BLaER1 treated with 17β-estradiol and CSF1 and Interleukin-3, amounts not matched to agents 10 nM and 100 nM (cell line): ENCODE data around the gene MMP25.
A peak's percentile ranks its signal among the peaks of the same experiment; 100 is the strongest.

ENCODE experiments used
- H3K27ac ChIP-seq, 11 experiments: shearing (Covaris generic); formaldehyde crosslinking; 2 replicates each; pipeline ENCODE4 v1.8.1; 2022
- H3K27me3 ChIP-seq, 11 experiments: shearing (Covaris generic); formaldehyde crosslinking; 2 replicates each; pipeline ENCODE4 v1.8.1; 2022
- H3K36me3 ChIP-seq, 11 experiments: shearing (Covaris generic); formaldehyde crosslinking; 2 replicates each; pipeline ENCODE4 v1.8.1; 2022
- H3K4me1 ChIP-seq, 10 experiments: shearing (Covaris generic); formaldehyde crosslinking; 2 replicates each; pipeline ENCODE4 v1.8.1; 2022
- H3K4me2 ChIP-seq, 11 experiments: shearing (Covaris generic); formaldehyde crosslinking; 2 replicates each; pipeline ENCODE4 v1.8.1; 2022
- H3K4me3 ChIP-seq, 10 experiments: shearing (Covaris generic); formaldehyde crosslinking; 2 replicates each; pipeline ENCODE4 v1.8.1; 2022
- H3K9ac ChIP-seq, 11 experiments: shearing (Covaris generic); formaldehyde crosslinking; 2 replicates each; pipeline ENCODE4 v1.8.1; 2022
- H3K9me3 ChIP-seq, 11 experiments: shearing (Covaris generic); formaldehyde crosslinking; replicated peaks in 1 of 11; 2 replicates each; pipeline ENCODE4 v1.8.1; 2022
- H4K20me1 ChIP-seq, 11 experiments: shearing (Covaris generic); formaldehyde crosslinking; 2 replicates each; pipeline ENCODE4 v1.8.1; 2022
- Cebpa-rat ChIP-seq, 11 experiments: shearing (Covaris generic); IDR thresholded peaks; 2 replicates each; pipeline ENCODE4 v1.8.1; 2022

MMP25 gene

DNA sequence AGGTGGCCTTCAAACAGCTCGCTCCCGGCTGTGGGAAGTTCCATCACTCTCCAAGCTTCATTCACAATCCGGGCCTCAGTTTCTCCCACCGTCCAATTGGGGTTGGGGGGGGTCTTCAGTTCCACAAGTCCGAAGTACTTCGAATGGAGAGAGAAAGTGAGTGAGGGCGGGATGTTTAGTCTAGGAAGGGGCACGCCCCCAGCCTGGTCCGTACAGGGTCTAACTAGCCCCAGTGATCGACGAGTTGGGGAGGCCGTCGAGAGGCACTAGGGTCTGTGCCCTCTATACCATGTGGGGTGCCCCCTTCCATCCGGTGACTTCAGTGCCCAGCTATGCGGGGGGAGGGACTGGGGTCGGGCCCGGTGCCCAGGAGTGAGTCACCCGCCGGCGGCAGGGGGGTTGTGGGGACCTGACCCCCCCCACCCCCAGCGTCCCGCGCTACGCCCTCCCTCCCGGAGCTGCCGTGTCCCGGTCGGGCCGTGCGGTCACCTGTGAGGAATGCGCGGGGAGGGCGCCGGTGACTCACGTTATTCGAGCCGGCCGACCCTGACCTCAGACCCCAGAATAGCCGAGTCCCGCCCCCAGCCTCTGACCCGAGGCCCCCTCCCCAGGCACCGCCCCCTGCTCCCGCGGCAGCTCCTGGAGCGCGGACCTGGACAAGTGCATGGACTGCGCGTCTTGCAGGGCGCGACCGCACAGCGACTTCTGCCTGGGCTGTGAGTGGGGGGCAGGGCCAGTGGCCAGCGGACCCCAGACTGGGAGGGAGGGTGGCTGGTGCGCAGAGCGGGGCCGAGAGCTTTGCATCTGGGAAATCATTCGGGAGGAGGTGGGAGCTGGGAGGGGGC is 25.5 kb upstream of the MMP25 start:
- no peak for TF ChIP-seq Cebpa-rat (IDR thresholded peaks at IDR 0.05)
- H4K20me1 ChIP-seq, result peaks cover 0 to 51% (median 47%) of the 10 kb centered on the region in 11 experiments; a peak in 19 of 22 replicates
- peaks cover 4 to 10% (median 5%) of the 10 kb centered on the region in 11 experiments; a peak in 21 of 22 replicates for H3K36me3 ChIP-seq
- peak overlapping the region; percentile 95 to 100 (median 99) for H3K4me2 ChIP-seq
- H3K9me3 ChIP-seq, result no peaks in the 10 kb centered on the region
- peak overlapping the region in 10 of 11 experiments; percentile 28 to 96 (median 67); a peak in 18 of 22 replicates for H3K27ac ChIP-seq
- peaks cover 49 to 68% (median 63%) of the 10 kb centered on the region in 10 experiments for H3K4me1 ChIP-seq
- peak overlapping the region; percentile 58 to 82 (median 72) for H3K4me3 ChIP-seq
- peak overlapping the region; percentile 33 to 96 (median 81); a peak in 21 of 22 replicates for H3K9ac ChIP-seq
- peaks cover 4 to 40% (median 33%) of the 10 kb centered on the region in 11 experiments; a peak in 15 of 22 replicates for H3K27me3 ChIP-seq

DNA sequence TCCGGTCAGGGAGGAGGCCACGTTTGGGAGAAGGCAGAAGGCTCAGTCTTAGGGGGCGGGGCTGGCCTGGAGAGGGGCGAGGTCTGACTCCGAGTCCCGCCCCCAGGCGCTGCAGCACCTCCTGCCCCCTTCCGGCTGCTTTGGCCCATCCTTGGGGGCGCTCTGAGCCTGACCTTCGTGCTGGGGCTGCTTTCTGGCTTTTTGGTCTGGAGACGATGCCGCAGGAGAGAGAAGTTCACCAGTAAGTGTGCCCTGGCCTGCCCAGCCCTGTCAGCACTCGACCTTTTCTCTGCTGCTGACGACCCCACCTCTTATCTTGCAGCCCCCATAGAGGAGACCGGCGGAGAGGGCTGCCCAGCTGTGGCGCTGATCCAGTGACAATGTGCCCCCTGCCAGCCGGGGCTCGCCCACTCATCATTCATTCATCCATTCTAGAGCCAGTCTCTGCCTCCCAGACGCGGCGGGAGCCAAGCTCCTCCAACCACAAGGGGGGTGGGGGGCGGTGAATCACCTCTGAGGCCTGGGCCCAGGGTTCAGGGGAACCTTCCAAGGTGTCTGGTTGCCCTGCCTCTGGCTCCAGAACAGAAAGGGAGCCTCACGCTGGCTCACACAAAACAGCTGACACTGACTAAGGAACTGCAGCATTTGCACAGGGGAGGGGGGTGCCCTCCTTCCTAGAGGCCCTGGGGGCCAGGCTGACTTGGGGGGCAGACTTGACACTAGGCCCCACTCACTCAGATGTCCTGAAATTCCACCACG is 24.7 kb upstream of the MMP25 start:
- Histone ChIP-seq H3K36me3 (peaks cover 12 to 18% (median 13%) of the 10 kb centered on the region in 11 experiments), H3K4me1 (peaks cover 49 to 68% (median 63%) of the 10 kb centered on the region in 10 experiments), H4K20me1 (peaks cover 0 to 59% (median 55%) of the 10 kb centered on the region in 11 experiments; a peak in 19 of 22 replicates), H3K27me3 (peaks cover 4 to 40% (median 33%) of the 10 kb centered on the region in 11 experiments; a peak in 15 of 22 replicates), H3K9me3 (no peaks in the 10 kb centered on the region), H3K4me3 (peak overlapping the region; percentile 58 to 82 (median 72); a peak in 19 of 20 replicates), H3K4me2 (peak overlapping the region; percentile 95 to 100 (median 99)), H3K9ac (peak overlapping the region in 10 of 11 experiments; percentile 72 to 99 (median 82); a peak in 21 of 22 replicates), H3K27ac (peak overlapping the region in 10 of 11 experiments; percentile 10 to 96 (median 40); a peak in 15 of 22 replicates)
- TF ChIP-seq Cebpa-rat (IDR thresholded peaks at IDR 0.05), result no peak

DNA sequence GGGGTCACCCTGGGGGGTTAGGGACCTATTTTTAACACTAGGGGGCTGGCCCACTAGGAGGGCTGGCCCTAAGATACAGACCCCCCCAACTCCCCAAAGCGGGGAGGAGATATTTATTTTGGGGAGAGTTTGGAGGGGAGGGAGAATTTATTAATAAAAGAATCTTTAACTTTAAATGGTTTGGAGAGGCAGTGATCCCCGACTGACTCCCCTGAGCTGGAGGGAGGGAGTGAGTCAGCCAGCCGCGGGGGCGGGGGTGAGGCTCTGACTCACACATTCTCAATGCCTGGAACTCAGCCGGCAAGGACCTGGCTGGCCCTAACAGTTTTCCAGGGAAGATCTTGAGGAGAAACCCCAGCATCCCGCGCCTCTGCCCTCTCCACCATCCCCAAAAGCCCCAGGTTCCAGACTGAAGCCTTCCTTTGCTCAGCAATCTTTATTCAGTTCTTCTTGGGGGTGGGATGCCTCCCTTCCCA is 24.1 kb upstream of the MMP25 start:
- peak overlapping the region in 10 of 11 experiments; percentile 10 to 98 (median 57); a peak in 14 of 22 replicates for H3K27ac ChIP-seq
- H3K4me3 ChIP-seq, result peak overlapping the region in 6 of 10 experiments; percentile 58 to 82 (median 75); a peak in 14 of 20 replicates
- H3K9me3 ChIP-seq, result no peaks in the 10 kb centered on the region
- peaks cover 18 to 24% (median 20%) of the 10 kb centered on the region in 11 experiments for H3K36me3 ChIP-seq
- peak overlapping the region in 10 of 11 experiments; percentile 72 to 99 (median 93); a peak in 17 of 22 replicates for H3K9ac ChIP-seq
- peaks cover 4 to 36% (median 28%) of the 10 kb centered on the region in 11 experiments; a peak in 15 of 22 replicates for H3K27me3 ChIP-seq
- H3K4me1 ChIP-seq, result peaks cover 49 to 74% (median 64%) of the 10 kb centered on the region in 10 experiments
- H3K4me2 ChIP-seq, result peak overlapping the region; percentile 95 to 100 (median 99)
- peaks cover 0 to 65% (median 61%) of the 10 kb centered on the region in 11 experiments; a peak in 20 of 22 replicates for H4K20me1 ChIP-seq
- TF ChIP-seq Cebpa-rat (IDR thresholded peaks at IDR 0.05), result no peak

DNA sequence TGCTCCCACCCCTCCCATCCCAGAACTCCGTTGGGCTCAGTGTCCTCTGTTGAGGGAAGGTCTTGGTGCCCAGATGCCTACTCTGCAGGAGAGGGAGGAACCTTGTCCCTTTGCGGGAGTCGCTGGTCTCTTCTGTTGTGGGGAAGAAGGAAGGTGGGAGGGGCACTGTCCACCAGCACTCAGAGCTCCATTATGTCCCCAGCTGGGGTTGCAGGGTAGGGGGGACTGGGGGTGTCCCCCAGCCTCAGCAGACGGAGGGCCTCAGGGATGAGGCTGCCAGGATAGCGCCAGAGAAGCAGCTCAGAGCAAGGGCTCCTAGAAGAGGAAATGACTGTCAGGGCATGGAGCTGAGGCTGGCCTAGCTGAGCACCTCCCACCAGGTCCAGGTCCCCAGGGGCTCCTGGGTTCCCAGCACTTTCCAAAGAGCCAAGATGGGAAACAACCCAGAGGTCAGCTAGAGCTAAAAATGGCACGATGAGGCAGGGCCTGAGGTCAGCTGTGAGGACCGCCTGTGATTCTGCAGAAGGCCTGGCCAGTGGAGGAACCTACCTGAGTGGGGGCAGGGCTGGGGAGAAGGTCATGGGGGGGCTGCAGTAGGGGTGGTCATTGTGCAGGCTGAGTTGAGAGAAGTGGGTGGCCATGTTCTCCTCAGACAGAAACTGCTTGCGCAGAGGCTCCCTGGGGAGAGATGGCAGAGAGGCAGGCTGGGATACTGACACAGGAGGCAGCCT is 23.5 kb upstream of the MMP25 start:
- peak overlapping the region; percentile 91 to 99 (median 94); a peak in 20 of 22 replicates for H3K9ac ChIP-seq
- H3K4me2 ChIP-seq, result peak overlapping the region; percentile 95 to 100 (median 99)
- H3K9me3 ChIP-seq, result no peaks in the 10 kb centered on the region
- TF ChIP-seq Cebpa-rat (IDR thresholded peaks at IDR 0.05), result no peak
- peaks cover 20 to 28% (median 23%) of the 10 kb centered on the region in 11 experiments for H3K36me3 ChIP-seq
- H3K4me1 ChIP-seq, result peaks cover 52 to 79% (median 70%) of the 10 kb centered on the region in 10 experiments
- H4K20me1 ChIP-seq, result peaks cover 0 to 71% (median 67%) of the 10 kb centered on the region in 11 experiments; a peak in 20 of 22 replicates
- H3K27me3 ChIP-seq, result peaks cover 4 to 34% (median 24%) of the 10 kb centered on the region in 11 experiments; a peak in 15 of 22 replicates
- H3K27ac ChIP-seq, result peak overlapping the region in 10 of 11 experiments; percentile 91 to 98 (median 96); a peak in 15 of 22 replicates
- H3K4me3 ChIP-seq, result peak overlapping the region; percentile 66 to 82 (median 74)

DNA sequence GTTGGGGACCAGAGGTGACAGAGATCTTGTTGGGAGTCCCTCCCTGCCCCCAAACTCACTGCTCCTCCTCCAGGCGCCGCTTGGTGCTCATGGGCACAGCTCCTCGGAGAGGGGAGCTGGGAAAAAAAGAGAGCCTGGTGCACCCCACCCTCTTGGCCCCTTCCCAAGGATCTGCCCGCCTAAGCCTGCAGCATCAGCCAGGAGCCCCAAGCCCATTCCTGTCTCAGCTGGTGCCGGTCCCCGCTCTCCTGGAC is 23.0 kb upstream of the MMP25 start:
- H3K9ac ChIP-seq, result peak overlapping the region; percentile 91 to 99 (median 94)
- H3K27ac ChIP-seq, result peak overlapping the region; percentile 91 to 99 (median 97); a peak in 20 of 22 replicates
- peaks cover 49 to 78% (median 69%) of the 10 kb centered on the region in 10 experiments for H3K4me1 ChIP-seq
- H3K4me3 ChIP-seq, result peak overlapping the region; percentile 66 to 82 (median 74)
- H3K27me3 ChIP-seq, result peaks cover 2 to 34% (median 22%) of the 10 kb centered on the region in 11 experiments
- H4K20me1 ChIP-seq, result peaks cover 0 to 74% (median 70%) of the 10 kb centered on the region in 11 experiments; a peak in 21 of 22 replicates
- peaks cover 20 to 28% (median 23%) of the 10 kb centered on the region in 11 experiments for H3K36me3 ChIP-seq
- no peaks in the 10 kb centered on the region for H3K9me3 ChIP-seq
- TF ChIP-seq Cebpa-rat (IDR thresholded peaks at IDR 0.05), result no peak
- peak overlapping the region; percentile 95 to 100 (median 99) for H3K4me2 ChIP-seq

DNA sequence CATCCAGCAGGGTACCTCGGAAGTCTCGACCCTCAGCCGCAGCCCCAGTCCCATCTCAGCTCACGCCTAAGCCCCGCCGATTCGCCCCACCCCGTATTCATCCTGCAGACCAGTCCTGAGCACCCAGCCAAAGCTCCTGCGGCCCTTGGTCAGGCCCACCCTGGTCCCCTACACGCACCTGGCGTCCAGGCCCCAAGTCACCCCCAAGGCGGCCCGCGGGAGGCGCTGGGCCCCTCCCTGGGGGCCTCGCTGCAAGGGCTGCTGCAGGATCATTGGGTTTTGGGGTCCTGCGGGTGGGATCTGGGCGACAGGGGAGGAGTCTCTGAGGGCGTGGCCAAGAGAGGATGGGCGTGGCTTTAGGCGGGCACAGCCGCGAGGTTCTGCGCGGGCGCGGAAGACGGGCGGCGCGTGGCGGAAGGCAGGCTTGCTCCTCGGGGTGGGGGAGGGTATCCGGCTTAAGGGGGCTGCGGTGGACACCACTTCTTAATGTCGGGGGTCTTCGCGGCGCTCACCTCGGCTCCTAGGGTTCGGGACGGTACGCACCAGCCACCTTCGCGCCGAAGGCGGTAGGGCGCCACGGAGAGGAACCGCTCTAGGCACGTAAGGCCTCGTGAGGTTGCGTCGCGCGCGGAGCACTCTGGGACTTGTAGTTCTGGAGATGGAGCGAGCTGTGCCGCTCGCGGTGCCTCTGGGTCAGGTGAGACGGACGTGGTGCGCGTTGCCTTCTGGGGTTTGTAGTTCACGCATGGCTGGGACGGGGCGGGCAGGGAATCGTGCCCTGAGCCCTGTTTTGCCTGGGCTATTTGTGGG is 22.5 kb upstream of the MMP25 start, which contains the start of the genes HCFC1R1 and THOC6:
TSS of gene HCFC1R1 (minus strand) at position 274 of the 810 bp plus-strand sequence. CDS start at position 273, 1 bp downstream.
TSS of gene THOC6 (plus strand) at position 367 of the 810 bp plus-strand sequence. CDS start at position 659, 292 bp downstream.
- peaks cover 7 to 35% (median 22%) of the 10 kb centered on the region in 11 experiments for H3K27me3 ChIP-seq
- peaks cover 54 to 82% (median 74%) of the 10 kb centered on the region in 10 experiments for H3K4me1 ChIP-seq
- peak within 1 kb of the TSS; percentile 91 to 99 (median 94) for H3K9ac ChIP-seq
- peak within 1 kb of the TSS; percentile 95 to 100 (median 99) for H3K4me2 ChIP-seq
- H3K27ac ChIP-seq, result peak within 1 kb of the TSS; percentile 91 to 99 (median 97)
- peaks cover 20 to 28% (median 23%) of the 10 kb centered on the region in 11 experiments for H3K36me3 ChIP-seq
- H3K4me3 ChIP-seq, result peak within 1 kb of the TSS; percentile 66 to 82 (median 74)
- peaks cover 0 to 79% (median 75%) of the 10 kb centered on the region in 11 experiments; a peak in 21 of 22 replicates for H4K20me1 ChIP-seq
- no peak for TF ChIP-seq Cebpa-rat (IDR thresholded peaks at IDR 0.05)
- H3K9me3 ChIP-seq, result no peaks in the 10 kb centered on the region
